Fibroblast of lung (primary cell): ENCODE measurements around the gene AOAH.
"Not testable (repeated sequence)": the region's sequence is repeated elsewhere in the genome, so short reads cannot be mapped to it uniquely, and the experiment has no call there.

ENCODE experiments used
- EZH2 ChIP-seq: IDR thresholded peaks from 2 replicates; pipeline ENCODE4 v1.5.1; 2012; ENCODE audit warnings: low read length, control low read depth, mild to moderate bottlenecking; ENCODE audit errors: missing control alignments
- TF ChIP-seq, protein P1 (sequence below), 2 donors: IDR thresholded peaks in 1 of 2; conservative IDR thresholded peaks in 1 of 2; 1 replicate in 1 of 2; 2 replicates in 1 of 2; pipeline ENCODE4 v1.5.1; 2011 to 2012; ENCODE audit warnings: low read length in 2 of 2, control low read depth in 1 of 2, inconsistent platforms in 1 of 2, low read depth in 1 of 2, mild to moderate bottlenecking in 1 of 2

DNA sequence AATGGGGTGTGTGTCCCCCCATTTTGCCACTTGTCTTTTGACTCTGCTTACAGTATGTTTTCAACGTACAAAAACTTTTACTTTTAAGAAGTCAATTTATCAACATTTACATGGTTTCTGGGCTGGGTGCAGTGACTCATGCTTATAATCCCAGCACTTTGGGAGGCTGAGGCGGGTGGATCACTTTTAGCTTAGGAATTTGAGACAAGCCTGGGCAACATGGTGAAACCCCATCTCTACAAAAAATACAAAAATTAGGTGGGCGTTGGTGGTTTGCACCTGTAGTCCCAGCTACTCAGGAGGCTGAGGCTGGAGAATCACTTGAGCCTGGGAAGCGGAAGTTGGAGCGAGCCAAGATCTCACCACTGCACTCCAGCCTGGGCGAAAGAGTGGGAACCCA, 227.1 kb downstream of the AOAH start:
- not testable (repeated sequence) for TF ChIP-seq EZH2
- TF ChIP-seq, protein P1, sequence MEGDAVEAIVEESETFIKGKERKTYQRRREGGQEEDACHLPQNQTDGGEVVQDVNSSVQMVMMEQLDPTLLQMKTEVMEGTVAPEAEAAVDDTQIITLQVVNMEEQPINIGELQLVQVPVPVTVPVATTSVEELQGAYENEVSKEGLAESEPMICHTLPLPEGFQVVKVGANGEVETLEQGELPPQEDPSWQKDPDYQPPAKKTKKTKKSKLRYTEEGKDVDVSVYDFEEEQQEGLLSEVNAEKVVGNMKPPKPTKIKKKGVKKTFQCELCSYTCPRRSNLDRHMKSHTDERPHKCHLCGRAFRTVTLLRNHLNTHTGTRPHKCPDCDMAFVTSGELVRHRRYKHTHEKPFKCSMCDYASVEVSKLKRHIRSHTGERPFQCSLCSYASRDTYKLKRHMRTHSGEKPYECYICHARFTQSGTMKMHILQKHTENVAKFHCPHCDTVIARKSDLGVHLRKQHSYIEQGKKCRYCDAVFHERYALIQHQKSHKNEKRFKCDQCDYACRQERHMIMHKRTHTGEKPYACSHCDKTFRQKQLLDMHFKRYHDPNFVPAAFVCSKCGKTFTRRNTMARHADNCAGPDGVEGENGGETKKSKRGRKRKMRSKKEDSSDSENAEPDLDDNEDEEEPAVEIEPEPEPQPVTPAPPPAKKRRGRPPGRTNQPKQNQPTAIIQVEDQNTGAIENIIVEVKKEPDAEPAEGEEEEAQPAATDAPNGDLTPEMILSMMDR (conservative IDR thresholded peaks at IDR 0.05 in 1 of 2, IDR thresholded peaks at IDR 0.05 in 1 of 2; ENCODE audit: low read depth in 1 of 2, low read length in 2 of 2): not testable (repeated sequence)
